ENCODE measurements around the gene LRRC28.

DNA sequence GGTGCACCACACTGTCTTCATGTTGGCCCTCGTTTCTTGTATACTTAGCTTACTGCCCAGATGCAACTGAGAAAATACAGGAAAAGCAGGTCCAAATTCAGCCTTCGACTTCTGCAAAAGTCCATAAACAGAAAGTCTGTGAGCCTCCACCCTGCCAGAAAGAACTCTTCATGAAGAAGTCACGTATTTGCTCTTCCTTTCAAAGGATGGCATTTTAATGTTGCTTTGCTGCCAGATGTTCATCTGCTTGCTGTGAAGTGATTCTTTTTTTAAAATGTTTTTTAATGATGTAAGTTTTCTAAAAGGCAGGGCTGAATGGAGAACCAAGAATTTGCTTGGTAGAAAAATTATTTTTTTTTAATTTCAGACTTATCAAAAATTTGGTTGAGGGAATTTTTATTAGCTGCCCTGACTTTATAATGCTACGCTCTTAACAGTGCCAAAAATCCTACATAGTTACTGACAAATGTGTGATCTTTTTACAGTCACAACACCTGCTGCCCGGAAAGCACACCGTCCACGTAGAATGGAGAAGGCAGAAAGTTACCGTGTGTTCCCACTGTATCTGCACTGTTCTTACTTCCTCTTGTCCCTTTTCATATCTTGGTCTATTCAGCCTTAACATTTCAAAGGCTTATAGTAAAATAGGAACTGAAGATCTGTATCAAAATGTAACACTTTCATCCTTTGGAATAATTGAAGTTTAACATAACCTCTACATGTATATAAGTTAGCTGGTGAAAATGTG is 136.3 kb downstream of the LRRC28 start:
- TF ChIP-seq, protein P1, sequence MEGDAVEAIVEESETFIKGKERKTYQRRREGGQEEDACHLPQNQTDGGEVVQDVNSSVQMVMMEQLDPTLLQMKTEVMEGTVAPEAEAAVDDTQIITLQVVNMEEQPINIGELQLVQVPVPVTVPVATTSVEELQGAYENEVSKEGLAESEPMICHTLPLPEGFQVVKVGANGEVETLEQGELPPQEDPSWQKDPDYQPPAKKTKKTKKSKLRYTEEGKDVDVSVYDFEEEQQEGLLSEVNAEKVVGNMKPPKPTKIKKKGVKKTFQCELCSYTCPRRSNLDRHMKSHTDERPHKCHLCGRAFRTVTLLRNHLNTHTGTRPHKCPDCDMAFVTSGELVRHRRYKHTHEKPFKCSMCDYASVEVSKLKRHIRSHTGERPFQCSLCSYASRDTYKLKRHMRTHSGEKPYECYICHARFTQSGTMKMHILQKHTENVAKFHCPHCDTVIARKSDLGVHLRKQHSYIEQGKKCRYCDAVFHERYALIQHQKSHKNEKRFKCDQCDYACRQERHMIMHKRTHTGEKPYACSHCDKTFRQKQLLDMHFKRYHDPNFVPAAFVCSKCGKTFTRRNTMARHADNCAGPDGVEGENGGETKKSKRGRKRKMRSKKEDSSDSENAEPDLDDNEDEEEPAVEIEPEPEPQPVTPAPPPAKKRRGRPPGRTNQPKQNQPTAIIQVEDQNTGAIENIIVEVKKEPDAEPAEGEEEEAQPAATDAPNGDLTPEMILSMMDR (IDR thresholded peaks at IDR 0.05): no peak
- TF ChIP-seq POLR2AphosphoS5 (IDR thresholded peaks at IDR 0.05) (no peak), POLR2A (IDR thresholded peaks at IDR 0.05) (no peak), EP300 (IDR thresholded peaks at IDR 0.05) (no peak)

Measured in upper lobe of left lung (tissue), 4 donors.